T-helper 1 cell (primary cell): Measurements from ENCODE around the gene GALNT7.

Experiments used
- DNase-seq, 5 donors: peaks; one replicate each; pipeline ENCODE4 v3.0.0-alpha.2; 2012 to 2020

Gene GALNT7

GRCh38 chr4:173360587-173361221 lies 192.1 kb downstream of the GALNT7 start:
- no peak for DNase-seq

GRCh38 chr4:173362666-173363065 lies 194.1 kb downstream of the GALNT7 start:
- no peak for DNase-seq

GRCh38 chr4:173365359-173365996 lies 196.9 kb downstream of the GALNT7 start:
- DNase-seq = peak in 1 of 5 donors; percentile 20

GRCh38 chr4:173367285-173367684 lies 198.7 kb downstream of the GALNT7 start:
- DNase-seq = peak in 1 of 5 donors; percentile 62

GRCh38 chr4:173367946-173368345 lies 199.3 kb downstream of the GALNT7 start:
- DNase-seq = no peak

- DNase-seq = peak in 4 of 5 donors; percentile 18 to 60 (median 48)
Measured at GRCh38 chr4:173370130-173370476, 201.5 kb downstream of the GALNT7 start.

- DNase-seq = peak; percentile 95 to 98 (median 97)
Measured at GRCh38 chr4:173370477-173371291, 202.1 kb downstream of the GALNT7 start, which contains the start of gene SAP30. TSS of gene SAP30 (plus strand) at chr4:173370954. CDS start at chr4:173371183, 229 bp downstream.

- DNase-seq = peak; percentile 20 to 52 (median 40)
Measured at GRCh38 chr4:173371292-173372192, 202.9 kb downstream of the GALNT7 start.
